HG03439 (cell line): Measurements from ENCODE around the gene APPL2.
"Not testable (repeated sequence)": the region's sequence is repeated elsewhere in the genome, so short reads cannot be mapped to it uniquely, and the experiment has no call there.

Source experiments
- ATAC-seq: cut with Tn5 transposase; IDR thresholded peaks from one replicate; pipeline ENCODE4 v1.9.1; 2021; ENCODE audit warnings: mild to moderate bottlenecking, moderate library complexity; ENCODE audit not compliant: unreplicated experiment

The APPL2 gene

GRCh38 chr12:105200385-105200784 is 35.6 kb downstream of the APPL2 start:
- ATAC-seq = no peak

- no peak for ATAC-seq
These were observed 37.0 kb downstream of the APPL2 start for GRCh38 chr12:105198961-105199360.

- no peak for ATAC-seq
These were observed 39.9 kb downstream of the APPL2 start for GRCh38 chr12:105196090-105196489.

- no peak for ATAC-seq
These were observed 41.0 kb downstream of the APPL2 start for GRCh38 chr12:105194947-105195346.

GRCh38 chr12:105192624-105193225 is 43.2 kb downstream of the APPL2 start:
- ATAC-seq = no peak

- ATAC-seq = no peak
These were observed 45.4 kb downstream of the APPL2 start for GRCh38 chr12:105190530-105190929.

GRCh38 chr12:105189293-105189692 is 46.7 kb downstream of the APPL2 start:
- ATAC-seq = no peak

GRCh38 chr12:105183976-105184375 is 52.0 kb downstream of the APPL2 start:
- ATAC-seq = not testable (repeated sequence)

GRCh38 chr12:105183406-105183805 is 52.6 kb downstream of the APPL2 start:
- ATAC-seq = not testable (repeated sequence)

- not testable (repeated sequence) for ATAC-seq
These were observed 56.9 kb downstream of the APPL2 start for GRCh38 chr12:105179114-105179513.

GRCh38 chr12:105177208-105177607 is 58.8 kb downstream of the APPL2 start:
- no peak for ATAC-seq

GRCh38 chr12:105175397-105175990 is 60.5 kb downstream of the APPL2 start:
- no peak for ATAC-seq

GRCh38 chr12:105171691-105172436 is 64.1 kb downstream of the APPL2 start:
- ATAC-seq = no peak

GRCh38 chr12:105170139-105170538 is 65.8 kb downstream of the APPL2 start:
- no peak for ATAC-seq

GRCh38 chr12:105168006-105168405 is 68.0 kb downstream of the APPL2 start:
- no peak for ATAC-seq

- ATAC-seq = no peak
These were observed 68.6 kb downstream of the APPL2 start for GRCh38 chr12:105167346-105167745.

GRCh38 chr12:105166736-105167135 is 69.2 kb downstream of the APPL2 start:
- no peak for ATAC-seq

- ATAC-seq = no peak
These were observed 71.9 kb downstream of the APPL2 start for GRCh38 chr12:105164068-105164467.

GRCh38 chr12:105162174-105162573 is 73.8 kb downstream of the APPL2 start:
- ATAC-seq = no peak

GRCh38 chr12:105158876-105159275 is 77.1 kb downstream of the APPL2 start:
- ATAC-seq = no peak

- no peak for ATAC-seq
These were observed 78.4 kb downstream of the APPL2 start for GRCh38 chr12:105157606-105158005.

GRCh38 chr12:105156260-105156659 is 79.7 kb downstream of the APPL2 start:
- no peak for ATAC-seq
